GM12891 (cell line): Measurements from ENCODE around the gene HBP1.

Experiments used
- PAX5 ChIP-seq: IDR thresholded peaks from 2 replicates; pipeline ENCODE4 v1.6.1; 2011; ENCODE audit warnings: low read length, moderate library complexity, mild to moderate bottlenecking; ENCODE audit not compliant: insufficient read depth, severe bottlenecking
- POLR2A ChIP-seq: IDR thresholded peaks from 2 replicates; pipeline ENCODE4 v1.6.1; 2011; ENCODE audit warnings: low read depth, low read length, control low read depth
- POLR2AphosphoS5 ChIP-seq: IDR thresholded peaks from 2 replicates; pipeline ENCODE4 v1.6.1; 2011; ENCODE audit warnings: low read depth, low read length, control low read depth
- POU2F2 ChIP-seq: IDR thresholded peaks from 2 replicates; pipeline ENCODE4 v1.6.1; 2011; ENCODE audit warnings: low read depth, mild to moderate bottlenecking, control low read depth, low read length, moderate library complexity
- SPI1 ChIP-seq: IDR thresholded peaks from 2 replicates; pipeline ENCODE4 v1.6.1; 2011; ENCODE audit warnings: low read depth, low read length, control low read depth
- TAF1 ChIP-seq: IDR thresholded peaks from 2 replicates; pipeline ENCODE4 v1.6.1; 2011; ENCODE audit warnings: low read depth, low read length, control low read depth

GRCh38 chr7:107244613-107245012 lies 75.8 kb downstream of the HBP1 start:
- TF ChIP-seq POLR2AphosphoS5 (no peak), POLR2A (no peak), TAF1 (no peak), POU2F2 (no peak), SPI1 (no peak), PAX5 (no peak)
